Activated T-helper 1 cell treated with anti-CD3 and anti-CD28 coated beads, Interleukin-12 subunit alpha, Interleukin-12 subunit beta, Interleukin-2, Interleukin-4 antibody, amounts not matched to agents 30 ng/mL and 10 ng/mL and 1 ng/mL, durations not matched to agents 14 hours and 24 hours and 36 hours (primary cell): ENCODE results near the gene KLHL36. TPM values are rescaled to one million over a fixed set of nuclear protein-coding genes. Genes with fewer than 3 reads are reported as not detected.
A peak's percentile ranks its signal among the peaks of the same experiment; 100 is the strongest.

ENCODE experiments used
- DNase-seq: peaks from one replicate; pipeline ENCODE4 v3.0.0; 2021; ENCODE audit warnings: low spot score
- H3K27ac Mint-ChIP-seq: one replicate; pipeline ENCODE4 v1.8.0; 2021; ENCODE audit warnings: mild to moderate bottlenecking, mixed read lengths
- H3K27me3 Mint-ChIP-seq: one replicate; pipeline ENCODE4 v1.8.0; 2022; ENCODE audit warnings: mild to moderate bottlenecking, moderate library complexity, mixed read lengths; ENCODE audit not compliant: insufficient read depth
- H3K36me3 Mint-ChIP-seq: one replicate; pipeline ENCODE4 v1.8.0; 2021; ENCODE audit warnings: low read depth, mixed read lengths
- H3K4me1 Mint-ChIP-seq: one replicate; pipeline ENCODE4 v1.8.0; 2021; ENCODE audit warnings: low read depth, mixed read lengths
- H3K4me3 Mint-ChIP-seq: one replicate; pipeline ENCODE4 v1.8.0; 2021; ENCODE audit warnings: mild to moderate bottlenecking, moderate library complexity, mixed read lengths
- H3K9me3 Mint-ChIP-seq: one replicate; pipeline ENCODE4 v1.8.0; 2021; ENCODE audit warnings: mixed read lengths
- intact Hi-C: fragments of 100-400 bp; cut with micrococcal nuclease; formaldehyde crosslinking; loops from one replicate; pipeline ENCODE4 v1.15.1; 2024
- total RNA-seq: library from RNA; stranded (reverse); gene quantifications from 2 replicates; pipeline ENCODE4 v1.2.3, GENCODE V29; 2022

Gene KLHL36
- total RNA-seq, 1 donor from 2014 or later, result 39.3 TPM

DNA sequence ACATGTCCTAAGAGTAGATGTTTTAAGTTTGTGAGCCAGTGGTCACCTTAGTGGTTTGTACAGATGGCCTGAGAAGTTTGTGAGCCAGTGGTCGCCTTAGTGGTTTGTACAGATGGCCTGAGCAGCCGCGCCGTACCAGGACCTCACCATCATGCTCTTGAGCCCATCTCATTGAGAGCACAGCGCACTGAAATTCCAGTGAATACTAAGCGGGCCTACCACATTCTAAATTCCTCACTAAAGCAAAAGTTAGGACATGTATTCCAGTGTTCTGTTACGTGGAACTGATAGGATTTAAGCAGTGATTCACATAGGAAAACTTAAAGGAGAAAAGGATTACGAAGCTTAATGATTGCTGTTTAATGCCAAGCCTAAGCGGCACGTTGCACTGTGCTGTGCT is 55.4 kb downstream of the KLHL36 start:
- H3K36me3 Mint-ChIP-seq, result peaks cover 14% of the 10 kb centered on the region
- H3K4me1 Mint-ChIP-seq, result peaks cover 44% of the 10 kb centered on the region
- intact Hi-C loops, result loop anchor here (5.0 kb wide), 1 partner anchor 34 kb away; no protein-coding TSS in a partner anchor
- no peak for DNase-seq
- no peak overlapping the region for H3K4me3 Mint-ChIP-seq
- no peaks in the 10 kb centered on the region for H3K27me3 Mint-ChIP-seq
- H3K9me3 Mint-ChIP-seq, result no peaks in the 10 kb centered on the region
- no peak overlapping the region for H3K27ac Mint-ChIP-seq

- Mint-ChIP-seq H3K9me3 (no peaks in the 10 kb centered on the region), H3K4me3 (no peak overlapping the region), H3K27me3 (no peaks in the 10 kb centered on the region), H3K36me3 (peaks cover 17% of the 10 kb centered on the region), H3K27ac (no peak overlapping the region), H3K4me1 (peaks cover 50% of the 10 kb centered on the region)
- intact Hi-C loops, result loop anchor here (5.0 kb wide), 1 partner anchor 33 kb away; no protein-coding TSS in a partner anchor
- DNase-seq, result no peak
Measured at GRCh38 chr16:84704253-84704652, 55.9 kb downstream of the KLHL36 start.

DNA sequence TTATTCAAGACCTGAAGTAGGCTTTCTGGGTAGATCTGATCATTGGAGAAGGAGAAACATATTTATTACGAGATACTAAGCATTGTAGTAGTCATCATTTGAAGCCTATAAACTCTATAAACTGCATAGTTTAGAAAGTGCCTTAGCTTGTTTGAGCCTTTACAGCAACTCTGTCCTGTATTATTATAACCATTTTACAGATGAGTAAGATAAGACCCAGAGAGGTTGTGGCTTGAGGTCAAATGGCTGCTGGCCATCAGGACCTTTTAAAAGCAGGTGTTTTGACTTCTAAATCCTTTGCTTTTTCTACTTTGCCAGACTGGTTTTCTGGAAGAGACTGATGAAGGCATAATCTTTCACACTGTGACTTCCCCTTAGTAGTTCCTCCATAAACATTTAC is 58.5 kb downstream of the KLHL36 start:
- peaks cover 51% of the 10 kb centered on the region for H3K4me1 Mint-ChIP-seq
- H3K9me3 Mint-ChIP-seq, result no peaks in the 10 kb centered on the region
- H3K27me3 Mint-ChIP-seq, result no peaks in the 10 kb centered on the region
- intact Hi-C loops, result no loop called here
- DNase-seq, result no peak
- peaks cover 13% of the 10 kb centered on the region for H3K36me3 Mint-ChIP-seq
- no peak overlapping the region for H3K27ac Mint-ChIP-seq
- H3K4me3 Mint-ChIP-seq, result no peak overlapping the region

- no peaks in the 10 kb centered on the region for H3K9me3 Mint-ChIP-seq
- intact Hi-C loops, result no loop called here
- H3K27ac Mint-ChIP-seq, result peak overlapping the region; percentile 0
- no peak for DNase-seq
- H3K36me3 Mint-ChIP-seq, result peaks cover 13% of the 10 kb centered on the region
- peaks cover 51% of the 10 kb centered on the region for H3K4me1 Mint-ChIP-seq
- no peak overlapping the region for H3K4me3 Mint-ChIP-seq
- H3K27me3 Mint-ChIP-seq, result no peaks in the 10 kb centered on the region
Measured at GRCh38 chr16:84709609-84710008, 61.3 kb downstream of the KLHL36 start.

DNA sequence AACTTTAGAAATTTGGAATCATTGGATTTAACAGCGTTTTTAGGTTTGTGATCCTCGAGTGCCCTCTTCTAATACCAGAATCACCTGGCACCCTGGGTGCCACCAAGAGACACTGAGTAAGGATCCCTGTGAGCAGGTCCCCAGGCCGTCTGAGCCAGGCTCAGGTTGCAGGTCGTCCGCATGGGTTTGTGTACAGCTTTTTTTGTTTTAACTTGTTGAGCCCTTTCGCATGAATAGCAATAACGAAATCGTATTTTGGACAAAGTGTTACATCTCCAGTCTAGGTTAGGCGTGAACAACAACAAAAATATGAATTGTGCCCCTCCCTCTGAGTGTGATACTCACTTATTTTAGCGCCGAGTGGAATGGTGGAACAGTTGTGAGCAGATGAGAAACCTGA is 62.4 kb downstream of the KLHL36 start:
- Mint-ChIP-seq H3K9me3 (no peaks in the 10 kb centered on the region), H3K27ac (no peak overlapping the region), H3K4me1 (peaks cover 48% of the 10 kb centered on the region), H3K36me3 (peaks cover 8% of the 10 kb centered on the region), H3K27me3 (no peaks in the 10 kb centered on the region), H3K4me3 (no peak overlapping the region)
- DNase-seq, result no peak
- intact Hi-C loops, result no loop called here

Other genes starting within 250 kb of the KLHL36 start
- 10.6 and 10.9 TPM in 2 replicates for gene MEAK7, start 143.9 kb upstream of the KLHL36 start, total RNA-seq
- 531 and 535 TPM in 2 replicates for gene COTL1, start 30.4 kb upstream of the KLHL36 start, total RNA-seq
- gene USP10, start 51.5 kb downstream of the KLHL36 start, total RNA-seq, result 153 and 159 TPM in 2 replicates
- 0.20 TPM in 1 of 2 replicates, not detected in the other for gene CRISPLD2, start 171.5 kb downstream of the KLHL36 start, total RNA-seq